Measurements from ENCODE around the gene SEC14L3. TPM values are rescaled to one million over a fixed set of nuclear protein-coding genes. Genes with fewer than 3 reads are reported as not detected.

SEC14L3 gene
- total RNA-seq, 4 donors from 2014 or later, result 0.19 TPM; not detected in 3

GRCh38 chr22:30424534-30425326, 47.1 kb downstream of the SEC14L3 start:
- no peak for DNase-seq
- H3K4me3 ChIP-seq, result peak overlapping the region; percentile 63 to 83 (median 70)
- no peaks in the 10 kb centered on the region for H3K27me3 ChIP-seq
- H3K9me3 ChIP-seq, result no peaks in the 10 kb centered on the region
- peak in 2 of 6 experiments; percentile 7 to 35 for TF ChIP-seq CTCF (IDR thresholded peaks at IDR 0.05)
- no peak for TF ChIP-seq POLR2A (IDR thresholded peaks at IDR 0.05)
- intact Hi-C loops (cut with DNase I), result loop anchor here (5.0 kb wide), 1 partner anchor 32 kb away; no protein-coding TSS in a partner anchor
- H3K27ac ChIP-seq, result peak overlapping the region; percentile 97 to 99 (median 98)
- peaks cover 0 to 29% (median 0%) of the 10 kb centered on the region in 3 donors for H3K36me3 ChIP-seq
- 29 to 39% methylated on average over 17 of the region's 20 CpGs for WGBS, 2 donors
- H3K4me1 ChIP-seq, result peaks cover 48 to 73% (median 54%) of the 10 kb centered on the region in 3 donors

- TF ChIP-seq POLR2A (IDR thresholded peaks at IDR 0.05) (peak in 3 of 4 donors; percentile 41 to 83 (median 65)), CTCF (IDR thresholded peaks at IDR 0.05) (peak in 1 of 6 experiments; percentile 32)
- peaks cover 48 to 78% (median 54%) of the 10 kb centered on the region in 3 donors for H3K4me1 ChIP-seq
- H3K4me3 ChIP-seq, result peak overlapping the region; percentile 41 to 83 (median 70)
- H3K27me3 ChIP-seq, result no peaks in the 10 kb centered on the region
- WGBS, 2 donors, result 0 to 7% methylated on average over 11 to 18 of the region's 31 CpGs
- H3K9me3 ChIP-seq, result no peaks in the 10 kb centered on the region
- H3K36me3 ChIP-seq, result peaks cover 0 to 29% (median 0%) of the 10 kb centered on the region in 3 donors
- intact Hi-C loops (cut with DNase I), result no loop called here
- peak; percentile 94 for DNase-seq
- H3K27ac ChIP-seq, result peak overlapping the region; percentile 97 to 99 (median 98)
These were observed 47.8 kb downstream of the SEC14L3 start for GRCh38 chr22:30423959-30424533.

- H3K27me3 ChIP-seq, result no peaks in the 10 kb centered on the region
- H3K4me1 ChIP-seq, result peaks cover 48 to 83% (median 54%) of the 10 kb centered on the region in 3 donors
- intact Hi-C loops (cut with DNase I), result no loop called here
- TF ChIP-seq POLR2A (IDR thresholded peaks at IDR 0.05) (peak in 2 of 4 donors; percentile 89 to 92), CTCF (IDR thresholded peaks at IDR 0.05) (peak in 2 of 6 experiments; percentile 19 to 26)
- no peak for DNase-seq
- peaks cover 0 to 31% (median 0%) of the 10 kb centered on the region in 3 donors for H3K36me3 ChIP-seq
- H3K27ac ChIP-seq, result peak overlapping the region; percentile 97 to 99 (median 98)
- H3K4me3 ChIP-seq, result peak overlapping the region; percentile 41 to 83 (median 70)
- 0% methylated on average over 5 to 7 of the region's 45 CpGs for WGBS, 2 donors
- no peaks in the 10 kb centered on the region for H3K9me3 ChIP-seq
These were observed 48.4 kb downstream of the SEC14L3 start for GRCh38 chr22:30423301-30423958.

GRCh38 chr22:30422481-30423300, 49.1 kb downstream of the SEC14L3 start:
- Histone ChIP-seq H3K27ac (peak overlapping the region; percentile 97 to 99 (median 98)), H3K4me3 (peak overlapping the region; percentile 41 to 83 (median 70)), H3K9me3 (no peaks in the 10 kb centered on the region), H3K27me3 (no peaks in the 10 kb centered on the region), H3K4me1 (peaks cover 48 to 83% (median 54%) of the 10 kb centered on the region in 3 donors), H3K36me3 (peaks cover 0 to 31% (median 2%) of the 10 kb centered on the region in 3 donors)
- 41 to 44% methylated on average over 8 to 13 of the region's 18 CpGs for WGBS, 2 donors
- intact Hi-C loops (cut with DNase I), result no loop called here
- DNase-seq, result no peak
- TF ChIP-seq POLR2A (IDR thresholded peaks at IDR 0.05) (peak in 2 of 4 donors; percentile 56 to 58), CTCF (IDR thresholded peaks at IDR 0.05) (no peak)
